NT2/D1 (cell line): ENCODE results near the gene TTC21A.

Source experiments
- SUZ12 ChIP-seq: IDR thresholded peaks from 2 replicates; pipeline ENCODE4 v1.6.1; 2011; ENCODE audit not compliant: insufficient read length, insufficient read depth; ENCODE audit errors: extremely low read depth
- YY1 ChIP-seq: IDR thresholded peaks from 2 replicates; pipeline ENCODE4 v1.6.1; 2011; ENCODE audit not compliant: insufficient read length, insufficient read depth

GRCh38 chr3:39101022-39101689 is 6.3 kb upstream of the TTC21A start:
- TF ChIP-seq SUZ12 (no peak), YY1 (no peak)
